Sigmoid colon (tissue), 7 donors: ENCODE results near the gene RHOH. TPM values are rescaled to one million over a fixed set of nuclear protein-coding genes. Genes with fewer than 3 reads are reported as not detected.

ENCODE experiments used
- DNase-seq: peaks from one replicate; pipeline ENCODE4 v3.0.0-alpha.2; 2019
- H3K27ac ChIP-seq, 4 donors: fragments of 200-600 bp; sonication (generic); one replicate each; pipeline ENCODE4 v1.5.1; 2016 to 2019; ENCODE audit warnings: mild to moderate bottlenecking in 1 of 4
- H3K27me3 ChIP-seq, 3 donors: fragments of 200-600 bp; sonication (generic); one replicate each; pipeline ENCODE4 v1.5.1; 2019; ENCODE audit warnings: mild to moderate bottlenecking in 1 of 3
- H3K36me3 ChIP-seq, 4 donors: fragments of 200-600 bp; sonication (generic); one replicate each; pipeline ENCODE4 v1.5.1; 2016 to 2019
- H3K4me1 ChIP-seq, 4 donors: fragments of 200-600 bp; sonication (generic); one replicate each; pipeline ENCODE4 v1.5.1; 2017 to 2019
- H3K4me3 ChIP-seq, 4 donors: fragments of 200-600 bp; sonication (generic); one replicate each; pipeline ENCODE4 v1.5.1; 2017 to 2019; ENCODE audit warnings: mild to moderate bottlenecking in 2 of 4, moderate library complexity in 1 of 4
- H3K9me3 ChIP-seq, 4 donors: fragments of 200-600 bp in 3 of 4; sonication (generic) in 3 of 4; one replicate each; pipeline versions ENCODE4 v1.5.1 to v1.6.1; 2013 to 2019
- EP300 ChIP-seq, 4 donors: sonication (generic); formaldehyde crosslinking; IDR thresholded peaks; one replicate each; pipeline ENCODE4 v1.6.1; 2017; ENCODE audit warnings: antibody characterized with exemption in 4 of 4
- POLR2A ChIP-seq, 2 donors: fragments of 450-650 bp; IDR thresholded peaks; one replicate each; pipeline ENCODE4 v1.6.1; 2016; ENCODE audit warnings: antibody characterized with exemption in 2 of 2, mild to moderate bottlenecking in 2 of 2, moderate library complexity in 2 of 2
- POLR2AphosphoS5 ChIP-seq, 4 donors: sonication (generic); formaldehyde crosslinking; IDR thresholded peaks; one replicate each; pipeline ENCODE4 v1.6.1; 2017; ENCODE audit warnings: antibody characterized with exemption in 4 of 4
- WGBS, 2 donors: extraction: QIAGEN DNeasy Blood & Tissue Kit; methylation state at CpG; one replicate each; pipeline ENCODE4 v1.1.7; 2013; 5-methylcytosine and 5-hydroxymethylcytosine counted together
- intact Hi-C: fragments of 100-400 bp; cut with DNase I; formaldehyde crosslinking; loops from one replicate; pipeline ENCODE4 v1.15.1; 2023
- polyA plus RNA-seq, 3 donors: library from polyadenylated mRNA; stranded (reverse); fragments of 200-250 nt; gene quantifications; one replicate each; pipeline ENCODE4 v1.2.3, GENCODE V29; 2013
- total RNA-seq, 4 donors: library from RNA; depleted of rRNA; stranded (reverse); fragments of >200 nt; gene quantifications; one replicate each; pipeline ENCODE4 v1.1.0, GENCODE V29; 2016
- TF ChIP-seq, protein P1 (sequence below), 4 experiments: fragments of 450-650 bp in 3 of 4; fragments of 200-600 bp in 1 of 4; IDR thresholded peaks; one replicate each; pipeline ENCODE4 v1.5.1; 2016 to 2019; ENCODE audit warnings: antibody characterized with exemption in 4 of 4, mild to moderate bottlenecking in 3 of 4, moderate library complexity in 2 of 4
- donor health status: healthy with polysubstance abuse.
- donor health status: Bipolar disorder and iron deficiency.
- donor health status: healthy.

RHOH gene
- total and polyA plus RNA-seq, 7 donors = 0.49 to 38.8 (median 1.4) TPM

DNA sequence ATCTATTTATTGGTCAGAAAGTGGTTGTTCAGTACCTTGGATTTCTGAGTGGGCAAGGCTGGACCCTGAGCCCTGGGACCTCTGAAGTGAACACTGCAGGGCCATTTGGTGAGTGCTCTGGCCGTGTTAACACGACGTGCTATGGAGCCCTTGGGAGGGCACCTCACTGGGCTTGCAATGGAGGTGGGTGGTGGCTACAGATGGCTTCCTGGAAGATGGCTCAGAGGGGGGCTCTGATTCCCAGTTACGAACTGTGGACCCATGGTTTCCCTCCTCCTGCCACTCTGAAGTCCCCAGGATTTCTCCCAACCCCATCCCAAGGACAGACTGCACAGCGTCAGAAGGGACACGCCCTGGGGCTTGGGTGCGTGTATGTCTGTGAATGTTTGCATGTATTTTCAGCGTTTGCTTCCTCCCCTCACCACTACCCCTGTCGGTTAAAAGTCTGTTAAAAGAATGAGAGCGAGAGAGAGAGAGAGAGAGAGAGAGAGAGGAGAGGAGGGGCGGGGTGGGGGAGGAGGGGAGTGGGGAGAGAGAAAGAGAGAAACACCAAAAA, 3.7 kb upstream of the RHOH start:
- Histone ChIP-seq H3K9me3 (no peaks in the 10 kb centered on the region), H3K27ac (no peak overlapping the region), H3K27me3 (no peaks in the 10 kb centered on the region), H3K4me3 (no peak overlapping the region), H3K4me1 (no peaks in the 10 kb centered on the region), H3K36me3 (no peaks in the 10 kb centered on the region)
- intact Hi-C loops = no loop called here
- WGBS, 2 donors = 20 to 23% methylated on average over 11 of the region's 11 CpGs
- TF ChIP-seq, protein P1, sequence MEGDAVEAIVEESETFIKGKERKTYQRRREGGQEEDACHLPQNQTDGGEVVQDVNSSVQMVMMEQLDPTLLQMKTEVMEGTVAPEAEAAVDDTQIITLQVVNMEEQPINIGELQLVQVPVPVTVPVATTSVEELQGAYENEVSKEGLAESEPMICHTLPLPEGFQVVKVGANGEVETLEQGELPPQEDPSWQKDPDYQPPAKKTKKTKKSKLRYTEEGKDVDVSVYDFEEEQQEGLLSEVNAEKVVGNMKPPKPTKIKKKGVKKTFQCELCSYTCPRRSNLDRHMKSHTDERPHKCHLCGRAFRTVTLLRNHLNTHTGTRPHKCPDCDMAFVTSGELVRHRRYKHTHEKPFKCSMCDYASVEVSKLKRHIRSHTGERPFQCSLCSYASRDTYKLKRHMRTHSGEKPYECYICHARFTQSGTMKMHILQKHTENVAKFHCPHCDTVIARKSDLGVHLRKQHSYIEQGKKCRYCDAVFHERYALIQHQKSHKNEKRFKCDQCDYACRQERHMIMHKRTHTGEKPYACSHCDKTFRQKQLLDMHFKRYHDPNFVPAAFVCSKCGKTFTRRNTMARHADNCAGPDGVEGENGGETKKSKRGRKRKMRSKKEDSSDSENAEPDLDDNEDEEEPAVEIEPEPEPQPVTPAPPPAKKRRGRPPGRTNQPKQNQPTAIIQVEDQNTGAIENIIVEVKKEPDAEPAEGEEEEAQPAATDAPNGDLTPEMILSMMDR (IDR thresholded peaks at IDR 0.05) = no peak
- no peak for TF ChIP-seq POLR2A (IDR thresholded peaks at IDR 0.05)
- no peak for TF ChIP-seq POLR2AphosphoS5 (IDR thresholded peaks at IDR 0.05)
- TF ChIP-seq EP300 (IDR thresholded peaks at IDR 0.05) = no peak
- DNase-seq = no peak

DNA sequence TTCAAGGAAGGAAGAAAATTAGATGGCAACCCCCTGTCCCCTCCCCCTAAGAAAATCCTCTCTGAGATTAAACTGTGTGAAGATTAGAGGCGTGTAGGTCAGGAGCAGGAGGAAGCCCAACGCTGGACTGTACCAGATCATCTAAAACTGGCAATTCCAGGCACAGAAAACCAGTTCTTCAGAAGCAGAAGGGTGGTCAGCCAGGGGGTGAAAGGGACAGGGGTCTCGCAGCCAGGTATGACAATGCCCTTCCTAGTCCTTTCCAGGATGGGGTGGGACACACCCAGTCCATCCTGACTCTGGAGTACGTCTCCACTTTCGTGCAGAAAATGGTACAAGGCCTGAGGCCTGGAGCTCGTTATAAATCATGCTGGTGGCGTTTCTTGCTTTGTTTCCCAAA, 3.3 kb upstream of the RHOH start:
- TF ChIP-seq POLR2AphosphoS5 (IDR thresholded peaks at IDR 0.05) (no peak), EP300 (IDR thresholded peaks at IDR 0.05) (no peak), POLR2A (IDR thresholded peaks at IDR 0.05) (no peak)
- TF ChIP-seq, protein P1 (IDR thresholded peaks at IDR 0.05) = no peak
- Histone ChIP-seq H3K9me3 (no peaks in the 10 kb centered on the region), H3K27me3 (no peaks in the 10 kb centered on the region), H3K27ac (no peak overlapping the region), H3K4me1 (no peaks in the 10 kb centered on the region), H3K36me3 (no peaks in the 10 kb centered on the region), H3K4me3 (no peak overlapping the region)
- WGBS, 2 donors = 30 to 65% methylated on average over 7 of the region's 7 CpGs
- DNase-seq = no peak
- intact Hi-C loops = no loop called here

DNA sequence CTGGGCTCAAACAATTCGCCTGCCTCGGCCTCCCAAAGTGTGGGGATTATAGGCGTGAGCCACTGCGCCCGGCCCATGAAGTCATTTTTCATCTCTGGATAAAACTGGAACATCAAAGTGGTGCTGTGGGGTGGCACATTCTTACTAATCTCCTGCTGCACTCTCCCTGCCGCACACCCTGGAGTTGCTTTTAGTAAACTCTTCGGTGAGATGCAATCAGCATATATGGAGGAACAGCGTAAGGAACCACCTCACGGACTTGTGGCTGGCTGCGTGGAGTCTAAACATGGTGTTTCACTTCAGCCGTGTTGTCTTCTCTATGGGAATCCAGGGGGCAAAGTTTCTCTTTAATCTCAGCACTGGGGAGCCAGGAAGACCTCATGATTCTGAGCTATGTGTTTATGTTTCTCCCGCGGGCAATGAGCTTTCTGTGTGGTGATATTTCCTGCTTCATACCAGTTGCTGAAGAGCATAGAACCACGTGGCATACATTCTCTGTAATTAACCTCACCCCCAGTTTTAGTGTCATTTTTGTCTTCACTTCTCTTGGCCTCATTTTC, 2.1 kb upstream of the RHOH start:
- Histone ChIP-seq H3K27me3 (no peaks in the 10 kb centered on the region), H3K27ac (no peak overlapping the region), H3K36me3 (no peaks in the 10 kb centered on the region), H3K4me1 (no peaks in the 10 kb centered on the region), H3K9me3 (no peaks in the 10 kb centered on the region), H3K4me3 (no peak overlapping the region)
- TF ChIP-seq, protein P1 (IDR thresholded peaks at IDR 0.05) = no peak
- TF ChIP-seq POLR2AphosphoS5 (IDR thresholded peaks at IDR 0.05) (no peak), POLR2A (IDR thresholded peaks at IDR 0.05) (no peak), EP300 (IDR thresholded peaks at IDR 0.05) (no peak)
- intact Hi-C loops = no loop called here
- DNase-seq = no peak
- 16 to 37% methylated on average over 14 of the region's 14 CpGs for WGBS, 2 donors

GRCh38 chr4:40195182-40196177, 1.4 kb upstream of the RHOH start:
- Histone ChIP-seq H3K9me3 (no peaks in the 10 kb centered on the region), H3K27ac (no peak overlapping the region), H3K4me3 (no peak overlapping the region), H3K4me1 (no peaks in the 10 kb centered on the region), H3K36me3 (no peaks in the 10 kb centered on the region), H3K27me3 (no peaks in the 10 kb centered on the region)
- 85 to 87% methylated on average over 10 of the region's 10 CpGs for WGBS, 2 donors
- TF ChIP-seq POLR2AphosphoS5 (IDR thresholded peaks at IDR 0.05) (no peak), EP300 (IDR thresholded peaks at IDR 0.05) (no peak), POLR2A (IDR thresholded peaks at IDR 0.05) (no peak)
- TF ChIP-seq, protein P1 (IDR thresholded peaks at IDR 0.05) = no peak
- no peak for DNase-seq
- intact Hi-C loops = no loop called here
